ENCODE measurements around the gene WDR93. TPM values are rescaled to one million over a fixed set of nuclear protein-coding genes. Genes with fewer than 3 reads are reported as not detected.

WDR93 gene
- total and polyA plus RNA-seq, 12 donors = 0.14 to 0.43 (median 0.36) TPM; not detected in 4

DNA sequence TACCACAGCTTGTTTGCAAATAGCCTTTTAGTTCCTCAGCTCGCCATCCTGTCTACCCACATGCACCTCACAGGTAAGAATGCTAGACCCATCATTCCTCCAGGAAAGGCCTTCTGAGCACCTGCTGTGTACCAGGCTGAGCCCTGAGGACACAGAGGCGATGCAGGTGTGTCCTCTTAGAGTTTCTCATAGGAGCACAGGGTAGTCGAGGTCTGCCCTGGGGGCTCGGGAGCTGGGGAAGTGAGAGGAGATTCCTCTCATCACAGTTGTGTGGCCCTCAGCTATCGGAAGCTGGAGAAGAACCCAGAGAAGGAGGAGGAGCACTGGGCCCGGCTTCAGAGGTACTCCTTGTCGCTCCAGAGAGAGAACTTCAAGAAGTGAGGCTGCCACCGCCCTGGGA, 52.4 kb downstream of the WDR93 start:
- H3K4me3 ChIP-seq = no peak overlapping the region
- H3K9me3 ChIP-seq (replicated peaks in 1 of 3) = no peaks in the 10 kb centered on the region
- intact Hi-C loops (cut with DNase I) = loop anchor here (10.0 kb wide), 2 partner anchors 98 to 342 kb away; no protein-coding TSS in a partner anchor
- no peaks in the 10 kb centered on the region for H3K36me3 ChIP-seq (replicated peaks in 1 of 2)
- no peak overlapping the region for H3K27ac ChIP-seq
- no peaks in the 10 kb centered on the region for H3K27me3 ChIP-seq
- no peaks in the 10 kb centered on the region for H3K4me1 ChIP-seq (replicated peaks in 1 of 2)
- no peak for TF ChIP-seq CTCF (IDR thresholded peaks at IDR 0.05)
- no peak for TF ChIP-seq POLR2A (IDR thresholded peaks at IDR 0.05)
- no peak for DNase-seq
- WGBS, 4 donors = 79 to 92% (median 89%) methylated on average over 7 to 8 of the region's 8 CpGs

GRCh38 chr15:89743594-89743993, 53.0 kb downstream of the WDR93 start:
- Histone ChIP-seq H3K36me3 (replicated peaks in 1 of 2) (no peaks in the 10 kb centered on the region), H3K27ac (no peak overlapping the region), H3K4me3 (no peak overlapping the region), H3K9me3 (replicated peaks in 1 of 3) (no peaks in the 10 kb centered on the region), H3K27me3 (no peaks in the 10 kb centered on the region), H3K4me1 (replicated peaks in 1 of 2) (no peaks in the 10 kb centered on the region)
- DNase-seq = no peak
- TF ChIP-seq POLR2A (IDR thresholded peaks at IDR 0.05) = no peak
- TF ChIP-seq CTCF (IDR thresholded peaks at IDR 0.05) = no peak
- 84 to 86% (median 85%) methylated on average over 5 to 8 of the region's 8 CpGs for WGBS, 4 donors
- intact Hi-C loops (cut with DNase I) = loop anchor here (10.0 kb wide), 2 partner anchors 99 to 341 kb away; no protein-coding TSS in a partner anchor

- no peak overlapping the region for H3K27ac ChIP-seq
- WGBS, 4 donors = 81 to 88% (median 86%) methylated on average over 1 to 13 of the region's 13 CpGs
- peaks cover 0 to 4% of the 10 kb centered on the region in 2 donors for H3K4me1 ChIP-seq (replicated peaks in 1 of 2)
- no peak for TF ChIP-seq POLR2A (IDR thresholded peaks at IDR 0.05)
- TF ChIP-seq CTCF (IDR thresholded peaks at IDR 0.05) = no peak
- no peaks in the 10 kb centered on the region for H3K36me3 ChIP-seq (replicated peaks in 1 of 2)
- intact Hi-C loops (cut with DNase I) = loop anchor here (10.0 kb wide), 2 partner anchors 100 to 340 kb away; no protein-coding TSS in a partner anchor
- H3K9me3 ChIP-seq (replicated peaks in 1 of 3) = no peaks in the 10 kb centered on the region
- no peak overlapping the region for H3K4me3 ChIP-seq
- no peaks in the 10 kb centered on the region for H3K27me3 ChIP-seq
- DNase-seq = no peak
These were observed 54.5 kb downstream of the WDR93 start for GRCh38 chr15:89745131-89745530.

DNA sequence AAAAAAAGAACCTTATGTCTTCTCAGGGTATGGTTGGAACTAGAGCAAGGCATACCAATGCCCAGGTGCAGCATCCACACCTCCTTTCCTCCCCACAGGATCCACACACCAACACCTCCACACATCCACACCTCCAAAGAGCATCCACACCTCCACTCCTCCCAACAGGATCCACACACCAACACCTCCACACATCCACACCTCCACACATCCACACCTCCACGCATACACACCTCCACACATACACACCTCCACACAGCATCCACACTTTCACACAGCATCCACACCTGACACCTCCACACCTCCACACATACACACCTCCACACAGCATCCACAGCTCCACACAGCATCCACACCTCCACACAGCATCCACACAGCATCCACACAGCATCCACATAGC, 55.2 kb downstream of the WDR93 start:
- Histone ChIP-seq H3K4me3 (no peak overlapping the region), H3K9me3 (replicated peaks in 1 of 3) (no peaks in the 10 kb centered on the region), H3K27ac (no peak overlapping the region), H3K27me3 (no peaks in the 10 kb centered on the region), H3K4me1 (replicated peaks in 1 of 2) (peaks cover 0 to 9% of the 10 kb centered on the region in 2 donors), H3K36me3 (replicated peaks in 1 of 2) (no peaks in the 10 kb centered on the region)
- intact Hi-C loops (cut with DNase I) = loop anchor here (10.0 kb wide), 2 partner anchors 101 to 339 kb away; no protein-coding TSS in a partner anchor
- 4 to 79% (median 50%) methylated on average over 1 of the region's 1 CpG for WGBS, 4 donors
- no peak for DNase-seq
- TF ChIP-seq CTCF (IDR thresholded peaks at IDR 0.05) (no peak), POLR2A (IDR thresholded peaks at IDR 0.05) (no peak)

All from adrenal gland (tissue), 12 donors.